ENCODE data around the gene AAMP.

AAMP gene

DNA sequence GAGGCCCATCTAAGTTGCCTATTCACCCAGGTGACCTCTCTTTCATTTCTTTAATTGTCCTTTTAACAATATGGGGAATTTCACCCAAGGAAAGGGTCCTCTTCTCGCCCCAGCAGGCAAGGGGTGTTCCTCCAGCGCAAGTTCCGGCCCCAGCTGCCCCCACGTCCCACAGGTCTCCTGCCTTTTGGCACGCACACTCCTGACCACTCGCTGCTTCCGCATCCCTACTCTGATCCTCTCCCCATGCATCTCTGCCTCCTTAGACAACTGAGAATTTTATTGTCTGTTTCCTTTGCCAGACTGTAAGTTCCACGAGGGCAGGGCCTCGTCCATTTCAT, 53.6 kb downstream of the AAMP start:
- H3K27ac ChIP-seq (ENCODE audit: extremely low read depth, low read depth, low read length): peak overlapping the region; percentile 58
- H3K4me3 ChIP-seq (ENCODE audit: low read depth, low read length): peak overlapping the region; percentile 95
- TF ChIP-seq, protein P1, sequence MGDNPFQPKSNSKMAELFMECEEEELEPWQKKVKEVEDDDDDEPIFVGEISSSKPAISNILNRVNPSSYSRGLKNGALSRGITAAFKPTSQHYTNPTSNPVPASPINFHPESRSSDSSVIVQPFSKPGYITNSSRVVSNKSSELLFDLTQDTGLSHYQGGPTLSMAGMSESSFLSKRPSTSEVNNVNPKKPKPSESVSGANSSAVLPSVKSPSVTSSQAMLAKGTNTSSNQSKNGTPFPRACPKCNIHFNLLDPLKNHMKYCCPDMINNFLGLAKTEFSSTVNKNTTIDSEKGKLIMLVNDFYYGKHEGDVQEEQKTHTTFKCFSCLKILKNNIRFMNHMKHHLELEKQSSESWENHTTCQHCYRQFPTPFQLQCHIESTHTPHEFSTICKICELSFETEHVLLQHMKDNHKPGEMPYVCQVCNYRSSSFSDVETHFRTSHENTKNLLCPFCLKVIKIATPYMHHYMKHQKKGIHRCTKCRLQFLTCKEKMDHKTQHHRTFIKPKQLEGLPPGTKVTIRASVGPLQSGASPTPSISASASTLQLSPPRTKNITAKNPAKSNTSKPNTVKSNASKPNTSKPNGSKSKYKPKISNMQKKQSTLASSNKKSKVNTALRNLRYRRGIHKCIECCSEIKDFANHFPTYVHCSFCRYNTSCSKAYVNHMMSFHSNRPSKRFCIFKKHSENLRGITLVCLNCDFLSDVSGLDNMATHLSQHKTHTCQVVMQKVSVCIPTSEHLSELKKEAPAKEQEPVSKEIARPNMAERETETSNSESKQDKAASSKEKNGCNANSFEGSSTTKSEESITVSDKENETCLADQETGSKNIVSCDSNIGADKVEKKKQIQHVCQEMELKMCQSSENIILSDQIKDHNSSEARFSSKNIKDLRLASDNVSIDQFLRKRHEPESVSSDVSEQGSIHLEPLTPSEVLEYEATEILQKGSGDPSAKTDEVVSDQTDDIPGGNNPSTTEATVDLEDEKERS (tag by site-specific recombination; IDR thresholded peaks at IDR 0.05): 0 out of 2 replicates have a peak, but pooled peaks have one; percentile 19
- TF ChIP-seq, protein P2, sequence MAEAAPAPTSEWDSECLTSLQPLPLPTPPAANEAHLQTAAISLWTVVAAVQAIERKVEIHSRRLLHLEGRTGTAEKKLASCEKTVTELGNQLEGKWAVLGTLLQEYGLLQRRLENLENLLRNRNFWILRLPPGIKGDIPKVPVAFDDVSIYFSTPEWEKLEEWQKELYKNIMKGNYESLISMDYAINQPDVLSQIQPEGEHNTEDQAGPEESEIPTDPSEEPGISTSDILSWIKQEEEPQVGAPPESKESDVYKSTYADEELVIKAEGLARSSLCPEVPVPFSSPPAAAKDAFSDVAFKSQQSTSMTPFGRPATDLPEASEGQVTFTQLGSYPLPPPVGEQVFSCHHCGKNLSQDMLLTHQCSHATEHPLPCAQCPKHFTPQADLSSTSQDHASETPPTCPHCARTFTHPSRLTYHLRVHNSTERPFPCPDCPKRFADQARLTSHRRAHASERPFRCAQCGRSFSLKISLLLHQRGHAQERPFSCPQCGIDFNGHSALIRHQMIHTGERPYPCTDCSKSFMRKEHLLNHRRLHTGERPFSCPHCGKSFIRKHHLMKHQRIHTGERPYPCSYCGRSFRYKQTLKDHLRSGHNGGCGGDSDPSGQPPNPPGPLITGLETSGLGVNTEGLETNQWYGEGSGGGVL (tag by site-specific recombination; IDR thresholded peaks at IDR 0.05): no peak
- H3K9me3 ChIP-seq (ENCODE audit: control insufficient read depth, insufficient read depth, low read depth, low read length): no peaks in the 10 kb centered on the region
- H3K4me1 ChIP-seq (ENCODE audit: control insufficient read depth, insufficient read depth, low read length): peaks cover 19% of the 10 kb centered on the region; the same call in 1 of the 2 replicates
- H3K36me3 ChIP-seq (ENCODE audit: control insufficient read depth in 2 of 2, insufficient read depth in 1 of 2, low read length in 2 of 2): peaks cover 0 to 13% of the 10 kb centered on the region in 2 experiments; a peak in 1 of 3 replicates
- POLR2A ChIA-PET: interaction anchor here (0.7 to 1.4 kb wide), 4 partner anchors 10 to 54 kb away, joined by 3 to 9 read pairs (median 6); partner anchors contain the start of genes AAMP and PNKD
- CTCF ChIA-PET: interaction anchor here (0.6 to 1.8 kb wide), 4 partner anchors 15 to 57 kb away, joined by 3 to 6 read pairs (median 4); no protein-coding TSS in a partner anchor

All from HEK293 (cell line).